CD4-positive, CD25-positive, alpha-beta regulatory T cell (primary cell): ENCODE results near the gene TRAK1. TPM values are rescaled to one million over a fixed set of nuclear protein-coding genes. Genes with fewer than 3 reads are reported as not detected.

Experiments used
- ATAC-seq, 2 donors: fragments of 150-1000 bp; cut with Tn5 transposase; one replicate each; pipeline ENCODE4 v1.10.0; 2021; ENCODE audit warnings: low read depth in 2 of 2, moderate number of reproducible peaks in 2 of 2, moderate library complexity in 1 of 2
- DNase-seq, 3 donors: peaks; one replicate each; pipeline versions ENCODE4 v3.0.0 to v3.0.0-alpha.2; 2012 to 2022; ENCODE audit warnings: mixed read lengths in 1 of 3
- H3K27ac ChIP-seq: one replicate; pipeline ENCODE4 v1.7.0; 2013; ENCODE audit warnings: mild to moderate bottlenecking, low read length; ENCODE audit not compliant: insufficient read depth, poor library complexity, severe bottlenecking
- H3K27me3 ChIP-seq: one replicate; pipeline ENCODE4 v1.7.0; 2013; ENCODE audit warnings: low read length; ENCODE audit not compliant: control insufficient read depth, insufficient read depth
- H3K36me3 ChIP-seq: one replicate; pipeline ENCODE4 v1.7.0; 2013; ENCODE audit warnings: mild to moderate bottlenecking, low read length, moderate library complexity; ENCODE audit not compliant: control insufficient read depth, insufficient read depth
- H3K4me1 ChIP-seq: 2 replicates; pipeline ENCODE4 v1.7.0; 2013; ENCODE audit warnings: mild to moderate bottlenecking, low read length; ENCODE audit not compliant: insufficient read depth, control insufficient read depth, poor library complexity, severe bottlenecking
- H3K4me3 ChIP-seq: one replicate; pipeline ENCODE4 v1.7.0; 2013; ENCODE audit warnings: low read depth, mild to moderate bottlenecking, low read length, moderate library complexity
- H3K9me3 ChIP-seq, 2 experiments: 1 replicate in 1 of 2; 2 replicates in 1 of 2; pipeline ENCODE4 v1.7.0; 2013; ENCODE audit warnings: low read length in 2 of 2, mild to moderate bottlenecking in 1 of 2, moderate library complexity in 1 of 2; ENCODE audit not compliant: control insufficient read depth in 2 of 2
- H3K27ac Mint-ChIP-seq, 3 donors: one replicate each; pipeline ENCODE4 v1.8.0; 2020 to 2022; ENCODE audit warnings: mild to moderate bottlenecking in 3 of 3, mixed read lengths in 3 of 3, moderate library complexity in 2 of 3
- H3K27me3 Mint-ChIP-seq: one replicate; pipeline ENCODE4 v1.8.0; 2022; ENCODE audit warnings: mild to moderate bottlenecking, mixed read lengths
- H3K36me3 Mint-ChIP-seq: one replicate; pipeline ENCODE4 v1.8.0; 2020; ENCODE audit warnings: mixed read lengths
- H3K4me1 Mint-ChIP-seq, 4 donors: one replicate each; pipeline ENCODE4 v1.8.0; 2020 to 2022; ENCODE audit warnings: mixed read lengths in 4 of 4, mild to moderate bottlenecking in 1 of 4
- H3K4me3 Mint-ChIP-seq, 4 donors: one replicate each; pipeline ENCODE4 v1.8.0; 2020 to 2022; ENCODE audit warnings: mild to moderate bottlenecking in 4 of 4, mixed read lengths in 4 of 4, moderate library complexity in 3 of 4
- H3K9me3 Mint-ChIP-seq, 7 donors: one replicate each; pipeline ENCODE4 v1.8.0; 2020 to 2022; ENCODE audit warnings: mixed read lengths in 7 of 7, mild to moderate bottlenecking in 3 of 7, moderate library complexity in 2 of 7
- polyA plus RNA-seq, 4 donors: library from polyadenylated mRNA; unstranded; fragments of 300-500 nt; fragmentation: Illumina TruSeq; gene quantifications; one replicate each; pipeline ENCODE4 v1.2.3, GENCODE V29; 2021
- total RNA-seq: library from RNA; stranded (reverse); gene quantifications from one replicate; pipeline ENCODE4 v1.2.3, GENCODE V29; 2022

Gene TRAK1
- total and polyA plus RNA-seq, 5 donors from 2014 or later = 2.6 to 23.3 (median 3.5) TPM

DNA sequence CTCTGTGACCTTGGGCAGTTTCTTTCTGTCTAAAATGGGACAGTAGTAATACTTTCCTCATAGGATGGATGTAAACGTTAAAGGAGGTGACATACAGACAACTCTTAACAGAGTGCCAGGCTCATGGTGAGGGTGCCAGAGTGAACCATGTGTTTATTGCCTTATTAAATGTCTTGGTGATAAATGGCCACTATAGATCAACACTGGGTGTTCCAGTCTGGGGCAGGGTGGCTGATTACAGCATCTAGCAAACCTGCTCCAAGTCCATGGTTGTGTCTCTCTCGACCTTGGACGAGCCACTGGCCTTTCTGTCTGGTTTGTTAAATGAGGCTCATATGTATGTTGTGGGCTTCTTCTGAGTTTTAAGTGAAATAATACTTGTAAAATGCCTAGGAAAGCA lies 75.1 kb downstream of the TRAK1 start:
- DNase-seq = no peak
- Mint-ChIP-seq H3K4me3 (no peak overlapping the region), H3K27ac (no peak overlapping the region), H3K4me1 (peaks cover 8 to 29% (median 17%) of the 10 kb centered on the region in 4 donors), H3K36me3 (peaks cover 3% of the 10 kb centered on the region), H3K27me3 (no peaks in the 10 kb centered on the region), H3K9me3 (no peaks in the 10 kb centered on the region)
- Histone ChIP-seq H3K36me3 (no peaks in the 10 kb centered on the region), H3K4me1 (no peaks in the 10 kb centered on the region), H3K4me3 (no peak overlapping the region), H3K9me3 (no peaks in the 10 kb centered on the region), H3K27me3 (no peaks in the 10 kb centered on the region), H3K27ac (no peak overlapping the region)
- no peak for ATAC-seq

DNA sequence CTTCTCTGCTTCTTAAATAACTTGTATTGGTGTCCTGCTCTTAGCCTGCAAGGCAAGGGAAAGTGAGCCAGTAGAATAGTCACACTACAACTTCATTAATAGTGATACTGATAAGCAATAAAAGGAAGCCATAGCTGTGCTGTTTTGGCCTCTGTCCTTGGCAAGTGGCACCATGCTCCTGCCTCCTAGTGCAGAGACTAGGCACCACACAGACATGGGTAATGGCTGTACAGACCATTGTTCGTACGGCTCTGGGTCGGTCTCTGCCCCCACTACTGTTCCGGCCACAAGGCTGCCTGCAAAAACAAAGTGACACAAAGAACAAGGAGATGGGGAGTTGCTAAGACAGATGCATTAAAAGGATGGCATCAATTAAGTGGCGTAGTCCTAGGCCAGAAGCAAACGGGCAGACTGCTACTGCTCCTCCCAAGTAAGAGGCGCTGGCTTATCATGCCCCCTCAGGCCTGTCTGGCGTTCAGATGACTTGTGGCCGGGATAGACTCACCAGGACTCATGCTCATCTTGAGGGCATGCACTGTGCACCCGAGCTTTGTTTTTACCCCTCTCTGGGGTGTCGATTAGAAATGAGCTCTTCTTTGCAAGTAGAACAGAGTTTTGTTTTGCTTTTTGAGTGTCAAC lies 75.6 kb downstream of the TRAK1 start:
- Mint-ChIP-seq H3K36me3 (peaks cover 3% of the 10 kb centered on the region), H3K4me3 (no peak overlapping the region), H3K27me3 (no peaks in the 10 kb centered on the region), H3K4me1 (peaks cover 9 to 31% (median 19%) of the 10 kb centered on the region in 4 donors), H3K27ac (no peak overlapping the region), H3K9me3 (no peaks in the 10 kb centered on the region)
- Histone ChIP-seq H3K27ac (no peak overlapping the region), H3K4me3 (no peak overlapping the region), H3K9me3 (no peaks in the 10 kb centered on the region), H3K36me3 (no peaks in the 10 kb centered on the region), H3K4me1 (no peaks in the 10 kb centered on the region), H3K27me3 (no peaks in the 10 kb centered on the region)
- DNase-seq = no peak
- no peak for ATAC-seq

- ATAC-seq = no peak
- no peak for DNase-seq
- Mint-ChIP-seq H3K36me3 (peaks cover 3% of the 10 kb centered on the region), H3K27me3 (no peaks in the 10 kb centered on the region), H3K9me3 (no peaks in the 10 kb centered on the region), H3K4me1 (peaks cover 14 to 36% (median 28%) of the 10 kb centered on the region in 4 donors), H3K4me3 (peak overlapping the region in 1 of 4 donors; percentile 29), H3K27ac (peak overlapping the region; percentile 78 to 91 (median 82))
- Histone ChIP-seq H3K27me3 (no peaks in the 10 kb centered on the region), H3K9me3 (no peaks in the 10 kb centered on the region), H3K36me3 (no peaks in the 10 kb centered on the region), H3K4me3 (no peak overlapping the region), H3K27ac (no peak overlapping the region), H3K4me1 (peaks cover 8% of the 10 kb centered on the region)
These were observed 78.5 kb downstream of the TRAK1 start for GRCh38 chr3:42169579-42170120.

GRCh38 chr3:42172047-42172654 lies 81.0 kb downstream of the TRAK1 start:
- Histone ChIP-seq H3K27me3 (no peaks in the 10 kb centered on the region), H3K9me3 (no peaks in the 10 kb centered on the region), H3K27ac (no peak overlapping the region), H3K4me1 (peaks cover 8% of the 10 kb centered on the region), H3K36me3 (no peaks in the 10 kb centered on the region), H3K4me3 (no peak overlapping the region)
- DNase-seq = no peak
- Mint-ChIP-seq H3K4me1 (peaks cover 20 to 34% (median 27%) of the 10 kb centered on the region in 4 donors), H3K27me3 (no peaks in the 10 kb centered on the region), H3K36me3 (peaks cover 2% of the 10 kb centered on the region), H3K27ac (peak overlapping the region; percentile 26 to 86 (median 57)), H3K9me3 (no peaks in the 10 kb centered on the region), H3K4me3 (peak overlapping the region in 1 of 4 donors; percentile 72)
- no peak for ATAC-seq

DNA sequence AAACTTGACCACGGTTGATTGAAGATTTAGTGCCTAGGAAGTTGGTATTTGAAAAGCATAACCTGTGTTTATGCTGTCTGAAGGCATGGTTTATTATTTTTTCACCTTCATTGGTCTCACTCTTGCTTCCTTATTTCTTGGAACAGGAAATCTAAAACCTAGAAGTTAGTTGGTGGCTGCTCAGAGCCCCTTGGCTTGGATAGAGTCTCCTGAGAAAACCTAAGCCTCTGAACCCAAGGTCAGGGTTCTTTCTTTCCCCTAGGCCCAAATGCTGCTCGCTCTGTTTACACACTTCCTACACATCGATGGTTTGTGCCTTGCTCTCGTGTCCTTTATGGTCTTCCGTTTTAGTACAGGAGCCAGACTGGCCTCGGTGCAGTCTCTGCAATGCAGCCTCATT lies 82.2 kb downstream of the TRAK1 start:
- H3K4me3 ChIP-seq = peak overlapping the region; percentile 11
- DNase-seq = peak in 1 of 3 donors; percentile 70
- peaks cover 20 to 34% (median 27%) of the 10 kb centered on the region in 4 donors for H3K4me1 Mint-ChIP-seq
- H3K27me3 ChIP-seq = no peaks in the 10 kb centered on the region
- no peaks in the 10 kb centered on the region for H3K9me3 Mint-ChIP-seq
- peaks cover 8% of the 10 kb centered on the region for H3K4me1 ChIP-seq
- H3K9me3 ChIP-seq = no peaks in the 10 kb centered on the region
- no peak overlapping the region for H3K27ac ChIP-seq
- peaks cover 4% of the 10 kb centered on the region for H3K36me3 ChIP-seq
- H3K4me3 Mint-ChIP-seq = peak overlapping the region in 2 of 4 donors; percentile 35 to 47
- H3K27ac Mint-ChIP-seq = peak overlapping the region; percentile 12 to 90 (median 20)
- no peaks in the 10 kb centered on the region for H3K27me3 Mint-ChIP-seq
- peak in 1 of 2 donors; percentile 40 for ATAC-seq
- peaks cover 12% of the 10 kb centered on the region for H3K36me3 Mint-ChIP-seq

DNA sequence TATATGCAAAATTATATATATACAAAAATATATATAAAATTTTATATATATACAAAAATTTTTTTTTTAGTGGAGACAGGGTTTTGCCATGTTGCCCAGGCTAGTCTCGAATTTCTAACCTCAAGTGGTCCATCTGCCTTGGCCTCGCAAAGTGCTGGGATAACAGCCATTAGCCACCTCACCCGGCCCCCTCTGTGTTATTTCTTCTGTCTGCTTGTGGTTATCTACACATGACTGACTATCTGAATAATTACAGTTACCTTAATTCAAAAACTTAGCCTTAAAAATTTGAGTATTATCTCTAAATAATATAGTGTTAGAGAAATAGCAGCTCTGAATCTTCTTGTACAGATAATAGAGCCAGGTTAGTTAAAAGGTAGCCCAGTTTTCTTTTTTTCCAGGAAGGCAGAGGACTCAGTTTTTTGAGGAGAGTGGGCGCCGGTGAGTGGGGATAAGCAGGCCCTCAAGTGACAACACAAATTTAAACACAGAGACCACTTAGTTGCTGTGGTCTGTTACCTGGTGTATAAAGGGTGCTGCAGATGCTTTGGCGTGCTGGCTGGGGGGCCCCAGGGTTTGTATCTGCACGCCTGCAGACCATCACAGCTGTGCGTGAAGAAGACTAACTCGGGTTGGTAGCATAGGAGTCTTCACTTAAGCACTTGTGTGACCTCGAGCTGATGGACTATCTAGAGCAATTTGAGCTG lies 83.7 kb downstream of the TRAK1 start:
- no peaks in the 10 kb centered on the region for H3K27me3 ChIP-seq
- H3K27ac ChIP-seq = no peak overlapping the region
- Mint-ChIP-seq H3K27me3 (no peaks in the 10 kb centered on the region), H3K4me3 (no peak overlapping the region), H3K9me3 (no peaks in the 10 kb centered on the region), H3K4me1 (peaks cover 20 to 36% (median 26%) of the 10 kb centered on the region in 4 donors), H3K36me3 (peaks cover 17% of the 10 kb centered on the region), H3K27ac (peak overlapping the region in 2 of 3 donors; percentile 5 to 7)
- H3K4me1 ChIP-seq = peaks cover 8% of the 10 kb centered on the region
- DNase-seq = no peak
- no peak for ATAC-seq
- peaks cover 4% of the 10 kb centered on the region for H3K36me3 ChIP-seq
- no peak overlapping the region for H3K4me3 ChIP-seq
- H3K9me3 ChIP-seq = no peaks in the 10 kb centered on the region

DNA sequence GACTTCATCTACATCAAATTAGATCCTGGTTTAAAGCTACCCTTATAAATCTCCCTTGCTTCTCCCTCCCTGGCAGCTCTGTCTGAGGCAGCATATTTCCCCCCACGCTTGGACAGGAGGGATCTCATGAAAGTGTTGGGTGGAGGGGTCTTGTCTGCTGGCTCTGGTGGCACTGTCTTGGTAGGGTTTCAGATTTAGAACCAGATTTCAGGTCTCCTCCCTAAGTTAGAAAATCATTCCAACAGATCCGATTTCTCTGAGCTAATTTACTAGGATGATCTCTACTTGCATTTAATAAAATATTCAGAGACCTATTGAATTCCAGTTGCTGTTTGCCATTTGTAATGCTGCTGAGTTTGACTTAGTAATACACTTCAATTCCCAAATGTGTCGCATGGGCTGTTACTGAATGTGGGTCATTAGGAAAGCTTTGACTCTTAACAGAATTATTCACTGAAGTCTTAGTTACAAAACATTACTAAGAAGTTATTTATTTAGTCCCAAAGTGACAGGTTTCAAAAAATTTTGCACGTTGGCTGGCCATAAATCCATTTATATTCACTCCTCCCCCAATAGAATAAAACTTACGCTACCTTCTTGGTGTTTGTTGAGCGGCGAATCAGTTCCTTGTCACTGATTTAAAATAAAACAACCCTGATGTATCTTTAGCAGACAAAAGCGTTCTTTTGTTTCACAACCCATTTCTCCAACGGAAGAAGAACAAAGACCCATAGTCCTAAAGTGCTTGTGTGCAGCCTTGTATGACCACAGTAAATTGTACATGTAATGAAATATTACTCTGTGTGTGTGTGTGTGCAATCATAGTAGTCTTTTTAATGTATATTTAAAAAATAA lies 84.5 kb downstream of the TRAK1 start:
- Histone ChIP-seq H3K27ac (no peak overlapping the region), H3K36me3 (peaks cover 4% of the 10 kb centered on the region), H3K4me3 (no peak overlapping the region), H3K9me3 (no peaks in the 10 kb centered on the region), H3K27me3 (no peaks in the 10 kb centered on the region), H3K4me1 (peaks cover 8% of the 10 kb centered on the region)
- Mint-ChIP-seq H3K4me3 (no peak overlapping the region), H3K36me3 (peaks cover 17% of the 10 kb centered on the region), H3K27me3 (no peaks in the 10 kb centered on the region), H3K9me3 (no peaks in the 10 kb centered on the region), H3K4me1 (peaks cover 20 to 33% (median 24%) of the 10 kb centered on the region in 4 donors), H3K27ac (peak overlapping the region in 2 of 3 donors; percentile 5 to 17)
- no peak for ATAC-seq
- DNase-seq = no peak
